Right cardiac atrium (tissue), 5 donors: Measurements from ENCODE around the gene NCKIPSD. TPM values are rescaled to one million over a fixed set of nuclear protein-coding genes. Genes with fewer than 3 reads are reported as not detected.

Source experiments
- ATAC-seq, 2 donors: fragments of 200-7000 bp; cut with Tn5 transposase; one replicate each; pipeline versions ENCODE4 v1.8.0 to v1.9.1; 2020; ENCODE audit warnings: moderate library complexity in 2 of 2, mild to moderate bottlenecking in 1 of 2
- DNase-seq, 3 donors: peaks; one replicate each; pipeline ENCODE4 v3.0.0-alpha.2; 2020
- H3K27ac ChIP-seq: one replicate; pipeline ENCODE4 v1.5.1; 2013; ENCODE audit warnings: mild to moderate bottlenecking, low read length, control low read depth, moderate library complexity
- H3K27me3 ChIP-seq: one replicate; pipeline ENCODE4 v1.6.1; 2013; ENCODE audit not compliant: control insufficient read depth, insufficient read depth
- H3K4me1 ChIP-seq: one replicate; pipeline ENCODE4 v1.6.1; 2013; ENCODE audit warnings: low read length; ENCODE audit not compliant: control insufficient read depth, insufficient read depth
- H3K4me3 ChIP-seq: one replicate; pipeline ENCODE4 v1.5.1; 2013; ENCODE audit warnings: low read length, control low read depth
- H3K9me3 ChIP-seq: one replicate; pipeline ENCODE4 v1.6.1; 2013; ENCODE audit warnings: low read length; ENCODE audit not compliant: control insufficient read depth
- WGBS: extraction: QIAGEN DNeasy Blood & Tissue Kit; methylation state at CpG from one replicate; pipeline ENCODE4 v1.1.7; 2013; 5-methylcytosine and 5-hydroxymethylcytosine counted together
- intact Hi-C, 4 donors: fragments of 100-400 bp; cut with DNase I; formaldehyde crosslinking; loops; one replicate each; pipeline versions ENCODE4 v1.11.0 to v1.14.0; 2022 to 2023
- polyA plus RNA-seq: library from polyadenylated mRNA; stranded (reverse); fragments of 200-250 nt; gene quantifications from one replicate; pipeline ENCODE4 v1.2.3, GENCODE V29; 2013
- total RNA-seq, 4 donors: library from RNA; stranded (reverse); fragmentation: NEBNext Ultra II Directional; extraction: Animal tissue kit (Norgen Biotek cat#: 25700); gene quantifications; one replicate each; pipeline ENCODE4 v1.2.1, GENCODE V29; 2021
- donor health status: healthy with polysubstance abuse.
- donor health status: DM: no; HTN: yes; CAD: no.
- donor health status: DM: no; HTN: no; CAD: no.
- donor health status: DM: no; HTN: yes; CAD: no; lungs with severe emphysema.
- donor health status: DM: yes; HTN: yes; CAD: no.

The NCKIPSD gene
- total and polyA plus RNA-seq, 5 donors = 31.1 to 49.8 (median 41.7) TPM

DNA sequence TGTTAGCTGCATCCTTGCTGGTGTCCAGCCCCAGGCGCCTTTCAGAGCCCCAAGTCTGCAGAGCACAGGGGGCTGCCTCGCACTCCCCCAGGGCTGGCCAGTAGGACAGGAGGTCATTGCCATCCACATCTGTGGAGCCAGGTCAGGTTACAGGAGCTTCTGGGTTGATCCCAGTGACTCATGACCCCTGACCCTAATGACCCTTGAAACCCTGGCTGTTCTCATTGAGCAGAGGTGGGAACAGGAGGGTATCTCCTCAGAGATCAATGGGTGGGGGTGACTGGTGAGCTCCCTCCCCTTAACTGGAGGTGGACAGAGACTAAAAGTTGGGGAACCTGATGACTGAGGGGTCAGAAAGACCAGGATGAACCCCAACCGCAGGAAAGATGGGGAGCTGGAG is 44.3 kb downstream of the NCKIPSD start:
- H3K27me3 ChIP-seq = no peaks in the 10 kb centered on the region
- no peaks in the 10 kb centered on the region for H3K4me1 ChIP-seq
- no peak overlapping the region for H3K27ac ChIP-seq
- intact Hi-C loops = no loop called here
- H3K9me3 ChIP-seq = no peaks in the 10 kb centered on the region
- 97% methylated on average over 3 of the region's 3 CpGs for WGBS
- no peak for DNase-seq
- ATAC-seq = no peak
- no peak overlapping the region for H3K4me3 ChIP-seq

DNA sequence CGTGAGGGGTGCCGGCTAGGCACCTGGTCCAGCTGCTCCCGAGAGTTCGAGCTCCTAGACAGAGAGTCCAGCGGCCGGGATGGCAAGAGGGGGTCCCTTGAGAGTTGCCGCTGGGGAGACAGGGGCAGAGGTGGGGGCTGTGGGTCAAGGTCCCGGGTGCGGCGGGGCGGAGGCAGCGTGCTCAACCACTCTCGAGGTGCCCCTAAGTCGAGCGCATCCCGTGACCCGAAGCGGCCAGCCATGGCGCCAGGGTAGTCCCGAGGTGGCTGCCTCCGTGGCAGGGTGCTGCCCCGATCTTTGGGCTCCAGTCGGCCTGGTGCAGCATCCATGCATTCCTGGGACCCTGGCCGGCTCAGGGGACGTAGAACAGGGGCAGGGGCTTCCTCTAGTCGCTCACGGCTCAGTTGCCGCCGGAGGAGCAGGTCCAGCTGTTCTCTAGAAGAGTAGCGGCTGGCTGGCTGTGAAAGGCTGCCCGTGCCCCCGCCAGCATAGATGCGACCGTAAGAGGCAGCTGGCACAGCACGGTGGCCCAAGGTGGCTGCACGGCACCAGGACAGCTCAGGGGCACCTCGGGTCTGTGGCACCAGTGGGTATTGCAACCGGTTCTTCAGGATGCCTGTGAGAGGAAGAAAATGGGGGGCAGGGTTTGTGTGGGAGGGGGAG is 45.6 kb downstream of the NCKIPSD start:
- Histone ChIP-seq H3K27ac (no peak overlapping the region), H3K9me3 (no peaks in the 10 kb centered on the region), H3K4me3 (no peak overlapping the region), H3K27me3 (no peaks in the 10 kb centered on the region), H3K4me1 (no peaks in the 10 kb centered on the region)
- ATAC-seq = no peak
- peak in 1 of 3 donors; percentile 70 for DNase-seq
- WGBS = 91% methylated on average over 38 of the region's 38 CpGs
- intact Hi-C loops = no loop called here

DNA sequence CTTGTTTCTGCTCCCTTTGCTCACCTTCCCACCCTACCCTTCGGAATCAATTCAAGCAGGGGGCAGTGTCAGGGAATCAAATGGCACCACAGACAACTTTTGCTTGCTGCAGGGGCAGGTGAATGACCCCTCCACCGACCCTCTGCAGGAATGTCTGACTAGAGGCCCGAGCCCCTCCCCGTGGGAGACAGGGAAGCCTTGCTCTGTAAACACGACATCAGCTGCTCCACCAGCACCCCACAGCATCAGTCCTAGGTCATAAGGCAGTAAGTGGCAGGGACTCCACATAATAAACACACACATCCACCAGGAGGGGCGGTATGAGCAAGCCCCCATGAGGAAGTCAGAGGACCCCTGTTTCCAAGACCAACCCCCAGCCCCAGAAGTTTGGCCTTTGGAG is 48.4 kb downstream of the NCKIPSD start:
- 67% methylated on average over 6 of the region's 6 CpGs for WGBS
- Histone ChIP-seq H3K4me1 (no peaks in the 10 kb centered on the region), H3K9me3 (no peaks in the 10 kb centered on the region), H3K27me3 (no peaks in the 10 kb centered on the region), H3K27ac (no peak overlapping the region), H3K4me3 (no peak overlapping the region)
- intact Hi-C loops = no loop called here
- ATAC-seq (no peak), DNase-seq (no peak)

DNA sequence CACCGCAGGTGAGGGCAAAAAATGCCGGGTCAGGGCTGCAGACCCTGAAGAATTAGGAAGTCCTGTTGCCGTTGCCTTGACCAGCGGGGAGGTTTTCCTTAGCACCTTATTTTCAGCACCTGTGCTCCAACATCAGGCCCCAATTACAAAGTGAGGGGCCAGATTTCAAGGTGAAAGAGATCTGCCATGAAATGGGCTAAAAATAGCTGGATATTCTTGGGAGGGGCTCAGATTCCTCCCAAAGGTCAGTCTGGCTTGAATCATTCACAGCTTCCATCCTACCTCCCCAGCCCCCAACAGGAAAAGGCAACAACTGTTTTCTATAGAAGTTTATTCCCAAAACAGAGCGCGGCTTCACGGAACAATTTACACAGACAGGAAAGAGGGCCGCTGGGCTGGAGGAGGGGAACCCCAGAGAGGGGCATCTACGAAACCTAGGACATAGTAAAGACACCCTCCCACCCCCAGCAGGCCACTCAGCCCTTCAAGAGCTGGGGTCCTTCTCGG is 49.5 kb downstream of the NCKIPSD start:
- intact Hi-C loops = no loop called here
- 29% methylated on average over 10 of the region's 10 CpGs for WGBS
- peak overlapping the region; percentile 82 for H3K27ac ChIP-seq
- DNase-seq (no peak), ATAC-seq (no peak)
- peak overlapping the region; percentile 61 for H3K4me3 ChIP-seq
- H3K9me3 ChIP-seq = no peaks in the 10 kb centered on the region
- no peaks in the 10 kb centered on the region for H3K4me1 ChIP-seq
- H3K27me3 ChIP-seq = no peaks in the 10 kb centered on the region

DNA sequence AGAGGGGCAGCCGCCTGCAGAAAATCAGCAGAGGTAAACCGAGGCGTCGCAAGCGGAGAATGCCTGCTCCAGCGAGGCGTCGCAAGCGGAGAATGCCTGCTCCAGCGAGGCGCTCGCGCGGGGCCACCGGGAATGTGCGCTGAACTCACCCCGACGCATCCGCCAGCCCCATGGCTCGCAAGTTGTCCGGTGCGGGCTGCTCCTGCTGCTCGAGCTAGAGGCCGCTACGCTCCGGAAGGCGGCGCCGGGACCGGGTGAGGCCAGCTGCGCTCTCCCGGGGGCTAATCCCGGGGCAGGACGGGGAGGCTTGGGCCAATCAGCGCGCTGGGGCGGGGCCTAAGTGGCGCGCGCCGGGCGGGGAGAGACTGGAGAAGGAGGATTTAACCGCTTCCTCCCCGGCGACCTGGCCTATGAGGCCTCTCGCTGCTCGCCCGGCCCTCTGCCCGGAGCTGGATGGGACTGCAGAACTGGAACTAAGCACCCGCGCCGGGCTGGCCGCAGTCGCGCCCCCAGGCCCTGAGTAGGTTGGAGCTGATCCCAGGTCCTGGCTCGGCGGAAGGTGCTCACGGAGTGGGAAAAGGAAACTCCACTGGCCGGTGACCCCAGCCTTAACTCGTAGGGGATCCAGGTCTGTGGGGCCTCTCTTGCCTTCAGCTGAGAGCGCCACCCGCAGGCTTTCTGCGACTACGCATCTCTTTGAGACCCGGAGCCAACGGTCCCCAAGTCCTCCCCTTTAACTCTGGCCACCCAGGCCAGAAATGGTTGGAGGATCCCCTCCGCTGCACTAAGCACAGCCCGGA is 50.3 kb downstream of the NCKIPSD start, which contains the start of gene SLC26A6:
SLC26A6 (minus strand) TSS at position 240 of the 800 bp plus-strand sequence; CDS start at position 172, 68 bp downstream.
- under 1% methylated on average over 68 of the region's 68 CpGs for WGBS
- H3K4me3 ChIP-seq = peak within 1 kb of the TSS; percentile 64
- peak; percentile 98 for ATAC-seq
- H3K9me3 ChIP-seq = no peaks in the 10 kb centered on the region
- peak within 1 kb of the TSS; percentile 82 for H3K27ac ChIP-seq
- H3K4me1 ChIP-seq = no peaks in the 10 kb centered on the region
- peak; percentile 98 to 99 (median 99) for DNase-seq
- intact Hi-C loops = no loop called here
- H3K27me3 ChIP-seq = no peaks in the 10 kb centered on the region

DNA sequence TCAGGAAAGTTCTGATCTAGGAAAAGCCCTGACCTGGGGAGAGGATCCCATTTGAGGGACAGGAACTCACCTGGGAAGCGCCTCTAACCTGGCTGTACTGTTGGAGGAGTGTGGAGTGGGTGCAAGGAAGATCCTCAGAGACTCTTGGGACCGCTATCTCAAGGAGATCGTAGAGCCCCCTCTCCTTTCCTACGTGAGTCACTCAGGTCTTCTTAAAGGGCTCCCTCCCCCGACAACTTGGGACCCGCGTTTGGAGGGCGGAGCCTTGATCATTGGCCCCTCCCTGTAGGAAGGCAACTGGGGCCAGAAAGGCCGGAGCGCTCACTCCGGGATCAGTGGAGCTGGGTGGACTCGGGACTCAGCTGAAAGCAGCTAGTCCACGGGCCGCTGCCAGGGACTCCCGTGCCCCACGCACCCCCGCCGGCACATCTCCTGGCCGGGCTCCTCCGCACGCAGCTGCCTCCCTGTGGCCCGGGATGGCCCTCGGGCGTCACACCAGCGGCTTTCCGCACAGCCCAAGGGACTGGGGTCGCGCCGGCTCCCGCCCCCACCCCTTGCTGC is 51.0 kb downstream of the NCKIPSD start:
- DNase-seq (peak; percentile 74 to 84 (median 83)), ATAC-seq (peak; percentile 57 to 69)
- H3K27me3 ChIP-seq = no peaks in the 10 kb centered on the region
- intact Hi-C loops = no loop called here
- 3% methylated on average over 30 of the region's 30 CpGs for WGBS
- H3K4me1 ChIP-seq = no peaks in the 10 kb centered on the region
- peak overlapping the region; percentile 64 for H3K4me3 ChIP-seq
- H3K9me3 ChIP-seq = no peaks in the 10 kb centered on the region
- peak overlapping the region; percentile 65 for H3K27ac ChIP-seq

DNA sequence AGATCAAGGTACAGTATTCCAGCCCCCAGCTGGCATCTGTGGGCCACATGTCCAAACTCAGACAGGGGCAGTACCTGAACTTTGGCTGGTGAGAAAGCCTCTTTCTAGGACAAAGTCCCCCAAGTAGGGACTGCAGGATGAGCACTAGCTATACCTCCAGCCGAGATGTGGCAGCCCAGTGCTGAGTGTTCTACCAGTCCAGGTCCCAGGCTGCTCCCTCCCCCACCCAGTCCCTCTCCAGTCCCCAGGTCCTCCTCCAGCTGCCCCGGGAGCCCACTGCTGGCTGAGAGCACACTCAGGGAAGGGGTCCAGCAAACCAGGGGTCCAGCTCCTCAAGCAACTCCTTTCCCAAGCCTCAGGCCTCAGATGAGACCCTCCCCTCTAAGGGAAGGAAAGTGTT is 52.0 kb downstream of the NCKIPSD start:
- Histone ChIP-seq H3K27ac (no peak overlapping the region), H3K9me3 (no peaks in the 10 kb centered on the region), H3K27me3 (no peaks in the 10 kb centered on the region), H3K4me3 (no peak overlapping the region), H3K4me1 (no peaks in the 10 kb centered on the region)
- 82% methylated on average over 2 of the region's 2 CpGs for WGBS
- no peak for DNase-seq
- ATAC-seq = no peak
- intact Hi-C loops = no loop called here

DNA sequence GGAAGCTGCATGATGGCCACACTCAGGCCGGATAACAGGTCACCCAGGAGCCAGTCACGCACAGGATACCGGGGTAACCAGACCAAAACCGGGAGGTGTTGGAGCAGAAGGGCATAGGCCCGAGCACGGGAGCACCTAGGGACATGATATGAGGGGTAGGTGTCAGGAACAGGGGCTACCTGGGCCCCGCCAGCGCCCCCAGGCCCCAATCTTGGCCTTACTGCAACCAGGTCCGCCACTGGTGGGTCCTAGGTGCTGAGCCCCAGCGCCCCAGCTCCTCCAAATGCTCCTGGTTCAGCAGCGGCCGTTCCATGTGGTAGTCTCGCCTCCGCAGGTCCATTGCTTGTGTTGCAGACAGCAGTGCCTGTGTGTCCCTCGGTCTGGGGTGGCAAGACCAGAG is 52.5 kb downstream of the NCKIPSD start:
- ATAC-seq (no peak), DNase-seq (peak in 1 of 3 donors; percentile 52)
- Histone ChIP-seq H3K4me3 (no peak overlapping the region), H3K4me1 (no peaks in the 10 kb centered on the region), H3K27me3 (no peaks in the 10 kb centered on the region), H3K9me3 (no peaks in the 10 kb centered on the region), H3K27ac (no peak overlapping the region)
- 95% methylated on average over 15 of the region's 15 CpGs for WGBS
- intact Hi-C loops = no loop called here

DNA sequence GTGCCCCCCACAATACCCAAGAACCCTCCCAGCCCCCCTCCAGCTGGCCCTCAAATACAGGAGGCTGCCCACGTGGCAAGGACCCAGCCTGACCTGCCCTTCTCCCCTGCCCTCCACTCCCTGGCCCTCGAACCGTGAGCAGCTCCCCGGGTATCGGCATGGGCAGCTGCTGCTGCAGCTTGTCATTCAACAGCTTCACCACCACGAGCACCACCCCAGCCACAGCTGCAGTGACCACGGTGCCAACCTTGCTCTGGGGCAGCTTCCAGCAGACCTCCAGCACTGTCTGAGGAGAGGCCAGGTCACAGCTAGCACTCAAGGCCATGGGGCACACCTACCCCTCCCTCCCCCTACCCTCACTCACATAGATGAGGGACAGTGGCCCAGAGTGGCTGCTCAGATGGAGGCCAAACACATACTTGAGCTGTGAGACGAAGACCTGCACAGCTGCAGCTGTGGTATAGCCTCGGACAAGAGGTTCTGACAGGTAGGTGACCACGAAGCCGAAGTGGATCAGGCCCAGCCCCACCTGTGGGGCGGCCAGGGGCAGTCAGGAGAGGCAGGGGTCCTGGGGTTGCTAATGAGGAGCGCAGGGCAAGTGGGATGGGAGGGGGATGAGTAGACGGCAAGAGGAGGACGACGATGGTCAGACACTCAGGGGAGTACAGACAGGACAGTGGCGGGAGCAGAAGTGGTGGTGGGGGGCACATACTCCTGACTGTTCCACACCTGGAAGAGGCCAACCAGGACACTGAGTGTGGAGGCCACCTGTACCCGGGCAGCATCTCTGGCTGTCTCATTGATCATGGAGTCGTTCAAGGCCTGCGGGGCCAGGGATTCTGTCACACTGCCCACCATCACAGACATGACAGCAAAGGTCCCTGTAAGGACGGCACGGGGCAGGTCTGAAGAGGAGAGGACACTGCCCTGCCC is 53.9 kb downstream of the NCKIPSD start:
- Histone ChIP-seq H3K27me3 (no peaks in the 10 kb centered on the region), H3K4me3 (no peak overlapping the region), H3K9me3 (no peaks in the 10 kb centered on the region), H3K27ac (no peak overlapping the region), H3K4me1 (no peaks in the 10 kb centered on the region)
- DNase-seq (no peak), ATAC-seq (no peak)
- WGBS = 89% methylated on average over 22 of the region's 22 CpGs
- intact Hi-C loops = no loop called here

DNA sequence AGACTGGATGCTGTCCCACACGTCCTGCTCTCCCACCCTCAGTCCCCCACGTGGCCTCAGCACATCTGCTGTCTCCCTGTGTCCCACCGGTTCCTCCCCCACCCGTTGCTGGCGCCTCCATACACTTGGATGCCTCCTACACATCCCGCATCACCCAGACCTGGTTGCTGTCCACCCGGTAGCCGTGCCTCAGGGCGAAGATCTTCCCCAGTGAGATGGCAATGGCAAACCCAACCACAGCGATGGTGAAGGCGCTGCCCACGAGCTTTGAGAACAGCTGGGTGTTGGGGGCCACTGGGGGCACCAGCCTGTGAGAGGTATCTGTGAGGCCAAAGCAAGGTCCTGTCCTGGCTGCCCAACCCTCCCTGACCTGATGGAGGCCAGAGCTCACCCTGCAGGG is 54.9 kb downstream of the NCKIPSD start:
- Histone ChIP-seq H3K27ac (no peak overlapping the region), H3K27me3 (no peaks in the 10 kb centered on the region), H3K4me3 (no peak overlapping the region), H3K4me1 (no peaks in the 10 kb centered on the region), H3K9me3 (no peaks in the 10 kb centered on the region)
- DNase-seq = no peak
- intact Hi-C loops = no loop called here
- ATAC-seq = no peak
- 85% methylated on average over 12 of the region's 12 CpGs for WGBS
